Fibroblast of skin of right biceps (primary cell): ENCODE results near the gene TUT1.
"Not testable (repeated sequence)": the region's sequence is repeated elsewhere in the genome, so short reads cannot be mapped to it uniquely, and the experiment has no call there.

Source experiments
- DNase-seq: peaks from one replicate; pipeline ENCODE4 v3.0.0-alpha.2; 2013

Gene TUT1

DNA sequence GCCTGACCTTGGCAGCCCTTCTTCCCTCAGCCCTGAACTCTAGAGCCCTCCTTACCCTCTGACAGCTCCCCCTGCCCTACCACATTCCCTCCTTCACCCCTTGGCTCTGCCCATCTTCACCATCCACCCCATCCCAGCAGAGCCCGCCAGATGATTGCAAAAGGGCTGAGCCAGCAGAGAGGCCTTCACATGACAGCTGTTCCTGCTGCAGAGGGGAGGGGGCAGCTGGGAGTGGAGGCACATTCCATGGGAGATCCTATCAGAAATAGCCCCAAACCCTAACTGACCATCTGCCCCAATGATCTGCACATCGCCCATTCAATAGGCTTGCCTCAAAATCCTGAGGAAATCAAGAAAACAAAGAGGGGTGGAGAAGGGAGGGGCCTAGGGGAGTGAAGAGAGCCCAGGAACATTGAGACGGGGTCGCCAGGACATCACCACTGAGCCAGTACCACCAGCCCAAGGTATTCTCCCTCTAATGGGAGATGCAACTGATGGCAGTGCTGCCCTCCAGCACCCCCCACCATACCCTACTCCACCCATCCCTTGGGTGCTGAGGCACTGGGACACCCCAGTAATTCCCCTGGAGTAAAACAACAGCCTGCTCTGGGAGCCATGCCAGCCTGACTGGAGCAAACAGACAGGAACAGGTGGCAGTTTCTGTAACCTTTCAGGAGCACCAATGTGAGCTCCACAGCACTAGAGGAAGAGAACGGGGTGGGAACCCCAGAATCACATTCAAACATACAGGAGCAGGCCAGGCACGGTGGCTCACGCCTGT is 36.7 kb downstream of the TUT1 start:
- no peak for DNase-seq

- DNase-seq: peak; percentile 97
Observed at GRCh38 chr11:62553839-62554361, 37.4 kb downstream of the TUT1 start.

DNA sequence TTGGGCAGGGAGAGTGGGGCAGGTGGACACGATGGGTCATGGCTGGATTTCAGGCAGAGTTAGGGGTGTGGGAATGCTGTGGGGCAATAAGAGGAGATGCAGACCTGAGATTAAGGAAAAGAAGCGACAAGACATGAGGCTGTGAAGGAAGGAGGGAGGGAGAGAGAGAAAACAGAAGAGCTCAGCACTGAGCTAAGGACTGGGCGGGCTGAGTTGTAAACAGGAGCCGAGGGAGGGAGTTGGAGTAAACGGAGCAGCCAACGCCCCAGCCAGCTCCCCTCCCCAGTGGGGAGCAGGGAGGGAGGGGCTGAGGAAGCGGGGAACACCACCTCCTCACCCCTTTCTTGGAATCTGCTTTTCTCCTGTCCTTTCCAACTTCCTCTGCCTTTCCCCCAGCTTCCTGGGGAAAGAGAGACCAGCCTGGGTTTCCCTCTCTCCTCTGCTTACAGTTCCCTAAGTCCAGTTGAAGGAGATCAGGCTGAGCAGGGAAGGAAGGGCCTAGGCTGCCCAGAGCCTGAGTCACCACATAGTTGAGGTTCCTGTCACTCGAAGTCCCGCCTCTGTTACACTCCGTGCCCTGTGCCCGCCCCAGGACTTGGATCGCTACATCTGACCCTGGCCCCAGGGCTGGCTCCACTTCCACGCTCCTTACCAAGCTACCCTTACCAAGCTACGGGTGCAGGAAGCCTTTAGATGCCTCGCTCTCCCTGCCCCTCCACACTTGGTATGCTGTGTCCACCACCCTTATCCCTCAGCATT is 38.1 kb downstream of the TUT1 start:
- peak; percentile 97 for DNase-seq

DNA sequence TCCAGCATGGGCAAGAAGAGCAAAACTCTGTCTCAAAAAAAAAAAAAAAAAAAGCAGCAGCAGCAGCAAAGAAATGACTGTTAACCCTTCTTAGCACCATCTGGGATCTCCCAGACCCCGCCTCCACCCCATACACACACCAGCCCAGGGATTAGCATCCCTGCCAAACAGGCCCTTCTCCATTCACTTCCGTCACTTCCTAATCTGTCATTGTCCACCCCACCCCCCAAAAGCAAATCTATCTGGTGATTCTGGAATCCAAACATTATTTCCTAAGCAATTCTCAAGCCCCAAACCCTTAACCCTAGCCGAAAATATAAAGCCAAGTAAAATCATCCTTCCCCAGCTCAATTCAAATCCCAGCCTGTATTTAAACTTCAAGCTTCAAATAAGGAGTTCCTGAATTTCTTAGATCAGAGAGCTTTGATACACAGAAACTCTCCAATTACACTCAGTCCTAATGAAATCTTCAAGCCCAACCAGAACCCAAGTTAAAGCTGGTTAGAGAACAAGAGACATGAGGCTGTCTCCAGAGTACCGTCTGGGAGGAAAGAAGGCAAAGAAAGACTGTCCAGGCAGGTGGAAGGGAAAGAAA is 38.7 kb downstream of the TUT1 start:
- DNase-seq: peak; percentile 80

- not testable (repeated sequence) for DNase-seq
Observed at GRCh38 chr11:62550478-62550877, 40.8 kb downstream of the TUT1 start.

DNA sequence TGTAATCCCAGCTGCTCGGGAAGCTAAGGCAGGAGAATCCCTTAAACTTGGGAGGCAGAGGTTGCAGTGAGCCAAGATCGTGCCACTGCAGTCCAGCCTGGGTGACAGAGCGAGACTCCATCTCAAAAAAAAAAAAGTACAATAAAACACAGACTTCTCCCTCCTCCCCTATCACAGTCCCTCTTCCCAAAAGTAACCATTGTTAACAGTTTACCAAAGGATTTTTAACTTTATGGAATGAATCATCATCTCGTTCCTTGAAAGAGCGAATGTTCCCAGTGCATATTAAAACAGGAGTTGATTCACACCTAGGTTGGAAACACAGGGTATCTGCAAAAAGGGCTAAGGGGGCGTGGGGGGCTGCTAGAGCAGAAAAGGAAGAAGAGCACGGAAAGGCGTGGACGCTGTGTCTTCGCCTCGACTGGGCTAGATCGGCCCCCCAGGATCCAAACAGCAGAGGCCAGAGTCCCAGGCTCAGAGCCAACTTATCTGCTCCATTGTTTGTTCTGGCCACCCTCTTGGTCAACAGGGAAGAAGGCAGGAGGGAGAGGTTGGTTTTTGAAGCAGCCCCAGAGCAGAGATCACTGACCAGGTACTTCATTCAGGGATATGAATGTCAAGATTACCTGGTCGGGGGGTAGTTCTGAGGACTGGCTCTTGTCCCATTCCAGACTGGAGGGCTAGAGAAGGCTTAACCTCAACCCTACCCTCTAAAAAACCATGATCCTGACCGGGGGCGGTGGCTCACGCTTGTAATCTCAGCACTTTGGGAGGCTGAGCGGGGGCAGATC is 42.6 kb downstream of the TUT1 start:
- no peak for DNase-seq

GRCh38 chr11:62547691-62548281 is 43.5 kb downstream of the TUT1 start:
- DNase-seq: no peak

DNA sequence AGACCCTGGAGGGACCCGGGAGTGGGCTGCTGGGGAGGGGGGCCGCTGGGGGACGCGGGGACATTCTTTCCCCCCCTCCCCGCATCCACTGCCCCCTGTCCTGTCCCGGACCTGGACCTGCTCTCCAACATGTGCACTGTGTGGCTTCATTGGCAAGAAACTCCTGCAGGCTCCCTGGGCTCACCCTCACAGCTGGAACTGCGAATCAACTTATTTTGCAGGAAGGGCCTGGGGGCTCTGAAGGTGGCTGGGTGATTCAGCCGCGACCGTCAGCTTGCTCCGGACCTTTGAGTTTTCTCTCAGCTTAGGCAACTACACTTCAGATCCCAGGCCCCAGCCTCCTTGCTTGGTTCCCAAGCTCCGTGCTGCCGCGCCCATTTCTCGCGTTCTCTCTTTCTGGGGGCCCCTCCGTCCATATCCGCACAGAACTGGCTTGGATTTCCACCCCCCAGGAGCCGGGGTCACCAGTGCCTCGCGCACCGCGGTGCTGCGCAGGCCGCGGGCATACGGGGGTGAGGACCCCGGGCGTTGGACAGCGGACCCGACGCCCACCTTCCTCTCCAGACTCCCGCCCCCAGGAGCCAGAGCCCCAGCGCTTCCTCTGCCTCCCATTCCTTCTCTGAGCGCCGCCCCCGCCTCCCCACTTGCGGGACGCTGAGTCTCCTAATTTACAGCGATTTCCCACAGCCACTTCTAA is 44.2 kb downstream of the TUT1 start:
- peak; percentile 50 for DNase-seq

- peak; percentile 68 for DNase-seq
Observed at GRCh38 chr11:62546244-62546928, 44.9 kb downstream of the TUT1 start, which contains the start of gene AHNAK. Gene AHNAK (minus strand): TSS chr11:62546806. CDS start chr11:62536098, 10,708 bp downstream.

GRCh38 chr11:62545437-62546243 is 45.7 kb downstream of the TUT1 start:
- peak; percentile 99 for DNase-seq

DNA sequence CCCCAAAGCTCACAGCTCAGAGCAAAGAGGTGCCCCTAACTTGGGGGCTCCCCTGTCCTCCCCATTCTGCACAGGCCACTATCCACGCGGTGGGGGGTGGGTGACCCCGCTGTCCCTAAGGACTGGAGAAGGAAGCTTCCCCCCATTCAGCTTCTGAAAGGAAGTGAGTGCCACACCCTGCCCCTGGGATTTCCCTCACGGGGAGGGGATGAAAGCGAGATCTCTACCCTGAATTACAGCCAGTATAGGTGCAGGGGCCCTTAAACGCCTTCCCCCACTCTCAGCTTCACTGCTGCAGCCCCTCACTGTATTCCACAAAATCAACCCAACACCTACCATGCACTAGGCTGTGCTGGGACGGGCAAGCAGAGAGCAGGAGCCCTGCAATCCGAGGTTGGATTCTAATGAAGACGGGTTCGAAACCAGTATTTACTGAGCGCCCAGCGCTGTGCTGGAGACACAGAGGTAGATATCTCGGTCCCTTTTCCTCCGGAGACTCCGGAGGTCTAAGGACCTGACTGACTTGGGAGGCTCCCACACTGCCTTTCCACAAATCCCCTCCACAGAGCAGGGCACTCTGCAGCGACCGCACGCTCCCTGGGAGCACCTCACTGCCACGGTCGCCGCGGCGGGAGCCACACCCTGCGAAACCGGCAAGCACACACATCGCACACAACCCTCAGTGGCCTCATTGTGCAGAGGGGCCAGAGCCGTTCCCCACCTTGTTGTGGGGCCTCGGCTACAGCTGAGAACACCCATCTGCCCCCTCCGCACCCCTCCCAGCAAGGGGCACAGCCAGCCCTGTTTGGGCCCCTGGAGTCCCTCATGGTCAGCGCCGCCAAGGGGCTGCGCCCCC is 46.5 kb downstream of the TUT1 start:
- DNase-seq: peak; percentile 28

DNA sequence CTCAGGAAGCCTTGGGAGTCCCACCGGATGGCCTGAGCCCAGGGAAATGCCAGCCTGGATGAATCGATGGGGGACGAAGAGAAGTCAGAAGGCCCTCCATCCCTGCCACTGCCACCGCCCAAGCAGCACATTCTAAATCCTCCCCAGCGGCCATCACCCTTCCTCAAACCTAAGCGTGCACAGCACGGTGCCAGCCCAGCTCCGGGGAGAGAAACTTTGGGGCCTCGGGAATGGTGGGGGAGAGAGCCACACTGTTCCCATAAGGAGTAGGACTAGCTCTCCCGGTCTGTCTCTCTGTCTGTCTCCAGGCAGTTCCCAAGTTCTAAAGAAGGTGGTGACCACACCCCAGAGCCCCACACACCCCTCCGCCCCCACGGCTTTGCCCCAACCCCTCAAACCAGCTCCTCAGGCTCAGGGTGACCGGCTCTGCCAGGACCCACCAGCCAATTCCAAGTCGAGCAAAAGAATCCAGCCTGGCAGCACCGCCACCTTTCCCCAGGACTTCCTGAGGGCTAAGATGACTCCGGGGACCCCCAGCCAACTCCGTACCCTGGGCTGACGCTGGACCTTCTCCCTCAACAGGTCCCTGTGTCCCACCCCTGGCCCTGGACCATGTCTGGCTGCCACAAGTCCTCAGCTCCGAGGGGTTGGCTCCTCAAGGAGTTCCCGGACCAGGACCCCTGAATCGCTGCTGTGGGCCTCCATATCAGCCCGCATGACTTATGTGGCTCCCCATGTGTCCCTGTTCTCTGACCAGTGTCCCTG is 47.5 kb downstream of the TUT1 start:
- peak; percentile 11 for DNase-seq

DNA sequence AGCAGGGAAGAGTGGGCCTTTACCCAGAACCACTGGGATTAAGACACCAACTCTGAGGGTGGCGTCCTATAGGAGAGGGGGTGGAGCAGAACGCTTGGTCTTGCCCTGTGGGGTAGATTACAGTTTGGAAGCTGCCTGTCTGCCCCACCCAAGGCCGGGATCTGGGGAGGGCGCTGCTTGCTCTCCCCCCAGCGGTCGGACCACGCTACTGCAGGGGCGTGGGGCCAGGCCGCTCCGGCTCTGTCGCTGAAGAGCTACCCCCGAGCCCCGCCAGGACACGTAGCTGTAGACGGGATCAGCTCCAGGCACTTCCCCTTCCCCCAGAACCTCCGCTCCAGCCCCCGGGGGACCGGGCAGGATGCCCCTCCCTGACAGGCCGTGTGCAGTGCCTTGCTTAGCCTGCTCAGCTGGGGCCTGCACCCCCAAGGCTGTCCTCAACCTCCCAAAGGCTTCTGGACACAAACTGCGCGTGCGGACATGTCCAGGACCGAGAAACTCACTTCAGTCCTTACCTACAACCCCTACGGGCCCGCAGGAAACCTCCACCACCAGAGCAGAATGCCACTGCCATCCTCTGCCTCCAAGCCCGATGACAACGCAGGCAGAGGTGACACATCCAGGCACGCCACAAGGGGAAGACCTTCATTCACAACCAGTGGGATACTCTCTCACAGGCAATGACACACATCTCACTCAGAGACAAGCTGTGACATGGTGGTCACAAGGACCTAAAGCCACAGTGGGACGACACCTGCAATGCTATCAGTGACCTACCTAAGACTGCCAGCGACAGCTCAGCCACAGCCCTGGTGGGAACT is 48.4 kb downstream of the TUT1 start:
- DNase-seq: peak; percentile 89

- no peak for DNase-seq
Observed at GRCh38 chr11:62542111-62542745, 49.1 kb downstream of the TUT1 start.

GRCh38 chr11:62540804-62541701 is 50.3 kb downstream of the TUT1 start:
- DNase-seq: no peak
